Activated CD4-positive, alpha-beta memory T cell treated with anti-CD3 and anti-CD28 coated beads, Interleukin-2, amount 10 ng/mL, durations not matched to agents 7 days and 5 days (primary cell): ENCODE data around the gene TSHR. TPM values are rescaled to one million over a fixed set of nuclear protein-coding genes. Genes with fewer than 3 reads are reported as not detected.

ENCODE experiments used
- CTCF ChIA-PET: fragments of 350-600 bp; sonication (Branson Sonifier 250); formaldehyde crosslinking; loops from one replicate; lab custom pipeline; 2021; ENCODE audit warnings: antibody characterized with exemption, inconsistent platforms; lab: Charles Lee
- POLR2A ChIA-PET: fragments of 350-600 bp; sonication (Branson Sonifier 250); formaldehyde crosslinking; loops from one replicate; lab custom pipeline; 2021; ENCODE audit warnings: antibody characterized with exemption; lab: Charles Lee
- DNase-seq: peaks from one replicate; pipeline ENCODE4 v3.0.0-alpha.2; 2020
- H3K27ac Mint-ChIP-seq: one replicate; pipeline ENCODE4 v1.8.0; 2021; ENCODE audit warnings: mild to moderate bottlenecking, mixed read lengths
- H3K27me3 Mint-ChIP-seq: one replicate; pipeline ENCODE4 v1.8.0; 2021; ENCODE audit warnings: mixed read lengths
- H3K36me3 Mint-ChIP-seq: one replicate; pipeline ENCODE4 v1.8.0; 2021; ENCODE audit warnings: low read depth, mixed read lengths
- H3K4me1 Mint-ChIP-seq: one replicate; pipeline ENCODE4 v1.8.0; 2021; ENCODE audit warnings: mixed read lengths
- H3K4me3 Mint-ChIP-seq: one replicate; pipeline ENCODE4 v1.8.0; 2021; ENCODE audit warnings: mild to moderate bottlenecking, mixed read lengths
- H3K9me3 Mint-ChIP-seq: one replicate; pipeline ENCODE4 v1.8.0; 2021; ENCODE audit warnings: mixed read lengths
- total RNA-seq, 2 experiments: library from RNA; stranded (reverse); gene quantifications; one replicate each; pipeline ENCODE4 v1.2.3, GENCODE V29; 2021

The TSHR gene
- total RNA-seq, 2 experiments from 2014 or later: 0.70 to 1.6 TPM

GRCh38 chr14:80978403-80978802 is 23.0 kb downstream of the TSHR start:
- peaks cover 55% of the 10 kb centered on the region for H3K4me1 Mint-ChIP-seq
- H3K4me3 Mint-ChIP-seq: no peak overlapping the region
- peak overlapping the region; percentile 87 for H3K27ac Mint-ChIP-seq
- CTCF ChIA-PET: interaction anchor here (0.7 to 6.8 kb wide), 10 partner anchors 10 to 192 kb away, joined by 3 to 66 read pairs (median 4); no protein-coding TSS in a partner anchor
- peaks cover 7% of the 10 kb centered on the region for H3K36me3 Mint-ChIP-seq
- H3K27me3 Mint-ChIP-seq: peaks cover 8% of the 10 kb centered on the region
- peak; percentile 62 for DNase-seq
- POLR2A ChIA-PET: interaction anchor here (1.2 to 2.1 kb wide), 9 partner anchors 9 to 242 kb away, joined by 3 to 30 read pairs (median 6); partner anchors contain the start of genes CEP128, GTF2A1 and TSHR
- no peaks in the 10 kb centered on the region for H3K9me3 Mint-ChIP-seq

GRCh38 chr14:80979951-80980350 is 24.5 kb downstream of the TSHR start:
- peaks cover 44% of the 10 kb centered on the region for H3K4me1 Mint-ChIP-seq
- H3K9me3 Mint-ChIP-seq: no peaks in the 10 kb centered on the region
- POLR2A ChIA-PET: no interaction called here
- no peak overlapping the region for H3K27ac Mint-ChIP-seq
- H3K27me3 Mint-ChIP-seq: peaks cover 5% of the 10 kb centered on the region
- CTCF ChIA-PET: interaction anchor here (0.7 to 6.8 kb wide), 2 partner anchors 8 kb away, joined by 3 to 66 read pairs; no protein-coding TSS in a partner anchor
- H3K4me3 Mint-ChIP-seq: no peak overlapping the region
- peaks cover 7% of the 10 kb centered on the region for H3K36me3 Mint-ChIP-seq
- DNase-seq: no peak

GRCh38 chr14:80981156-80981555 is 25.7 kb downstream of the TSHR start:
- H3K9me3 Mint-ChIP-seq: no peaks in the 10 kb centered on the region
- no peak for DNase-seq
- peaks cover 7% of the 10 kb centered on the region for H3K36me3 Mint-ChIP-seq
- H3K4me1 Mint-ChIP-seq: peaks cover 50% of the 10 kb centered on the region
- no peak overlapping the region for H3K27ac Mint-ChIP-seq
- CTCF ChIA-PET: interaction anchor here (1.2 kb wide), 1 partner anchor 27 kb away, joined by 3 read pairs; no protein-coding TSS in a partner anchor
- no peak overlapping the region for H3K4me3 Mint-ChIP-seq
- POLR2A ChIA-PET: no interaction called here
- peaks cover 1% of the 10 kb centered on the region for H3K27me3 Mint-ChIP-seq

GRCh38 chr14:80981673-80982072 is 26.3 kb downstream of the TSHR start:
- Mint-ChIP-seq H3K4me1 (peaks cover 47% of the 10 kb centered on the region), H3K36me3 (peaks cover 2% of the 10 kb centered on the region), H3K9me3 (no peaks in the 10 kb centered on the region), H3K27me3 (no peaks in the 10 kb centered on the region), H3K4me3 (no peak overlapping the region), H3K27ac (no peak overlapping the region)
- ChIA-PET CTCF (interaction anchor here (1.2 kb wide), 1 partner anchor 28 kb away, joined by 3 read pairs; no protein-coding TSS in a partner anchor), POLR2A (no interaction called here)
- DNase-seq: no peak

- Mint-ChIP-seq H3K9me3 (no peaks in the 10 kb centered on the region), H3K4me1 (peaks cover 37% of the 10 kb centered on the region), H3K36me3 (no peaks in the 10 kb centered on the region), H3K4me3 (no peak overlapping the region), H3K27ac (no peak overlapping the region), H3K27me3 (no peaks in the 10 kb centered on the region)
- ChIA-PET POLR2A (no interaction called here), CTCF (interaction anchor here (0.9 kb wide), 1 partner anchor 182 kb away, joined by 3 read pairs; no protein-coding TSS in a partner anchor)
- no peak for DNase-seq
Measured at GRCh38 chr14:80982711-80983110, 27.3 kb downstream of the TSHR start.

- ChIA-PET POLR2A (interaction anchor here (1.4 to 3.5 kb wide), 4 partner anchors 9 to 231 kb away, joined by 6 to 22 read pairs (median 8); partner anchors contain the start of gene TSHR), CTCF (interaction anchor here (0.6 to 7.5 kb wide), 32 partner anchors 9 to 533 kb away, joined by 3 to 188 read pairs (median 4); partner anchors contain the start of genes CEP128, GTF2A1 and TSHR)
- Mint-ChIP-seq H3K27me3 (peaks cover 5% of the 10 kb centered on the region), H3K4me1 (peaks cover 11% of the 10 kb centered on the region), H3K36me3 (no peaks in the 10 kb centered on the region), H3K27ac (no peak overlapping the region), H3K4me3 (no peak overlapping the region), H3K9me3 (no peaks in the 10 kb centered on the region)
- DNase-seq: peak; percentile 71
Measured at GRCh38 chr14:80987235-80988032, 32.0 kb downstream of the TSHR start.

GRCh38 chr14:80988192-80988591 is 32.8 kb downstream of the TSHR start:
- no peak overlapping the region for H3K4me3 Mint-ChIP-seq
- DNase-seq: no peak
- ChIA-PET POLR2A (interaction anchor here (1.5 to 3.5 kb wide), 4 partner anchors 29 to 231 kb away, joined by 6 to 22 read pairs (median 7); partner anchors contain the start of gene TSHR), CTCF (interaction anchor here (0.6 to 7.5 kb wide), 11 partner anchors 10 to 193 kb away, joined by 3 to 188 read pairs (median 6); partner anchors contain the start of gene TSHR)
- H3K36me3 Mint-ChIP-seq: no peaks in the 10 kb centered on the region
- H3K27me3 Mint-ChIP-seq: peaks cover 7% of the 10 kb centered on the region
- H3K27ac Mint-ChIP-seq: no peak overlapping the region
- no peaks in the 10 kb centered on the region for H3K9me3 Mint-ChIP-seq
- H3K4me1 Mint-ChIP-seq: peaks cover 11% of the 10 kb centered on the region

GRCh38 chr14:80988735-80989429 is 33.5 kb downstream of the TSHR start:
- Mint-ChIP-seq H3K27me3 (peaks cover 7% of the 10 kb centered on the region), H3K4me1 (peaks cover 13% of the 10 kb centered on the region), H3K9me3 (no peaks in the 10 kb centered on the region), H3K27ac (no peak overlapping the region), H3K36me3 (no peaks in the 10 kb centered on the region), H3K4me3 (no peak overlapping the region)
- DNase-seq: no peak
- ChIA-PET CTCF (interaction anchor here (0.6 to 7.5 kb wide), 10 partner anchors 9 to 476 kb away, joined by 3 to 188 read pairs (median 8); partner anchors contain the start of gene TSHR), POLR2A (interaction anchor here (1.2 to 3.5 kb wide), 4 partner anchors 34 to 232 kb away, joined by 3 to 22 read pairs (median 6); partner anchors contain the start of genes GTF2A1 and TSHR)

GRCh38 chr14:80992580-80992979 is 37.2 kb downstream of the TSHR start:
- no peak for DNase-seq
- CTCF ChIA-PET: interaction anchor here (0.8 to 1.4 kb wide), 2 partner anchors 177 to 472 kb away, joined by 3 read pairs; no protein-coding TSS in a partner anchor

GRCh38 chr14:80996049-80996901 is 40.9 kb downstream of the TSHR start:
- ChIA-PET CTCF (interaction anchor here (0.6 to 2.8 kb wide), 25 partner anchors 11 to 468 kb away, joined by 3 to 35 read pairs (median 4); partner anchors contain the start of gene TSHR), POLR2A (interaction anchor here (0.6 to 1.6 kb wide), 3 partner anchors 174 to 500 kb away, joined by 3 to 4 read pairs (median 4); no protein-coding TSS in a partner anchor)
- peak; percentile 24 for DNase-seq
- Mint-ChIP-seq H3K36me3 (no peaks in the 10 kb centered on the region), H3K9me3 (no peaks in the 10 kb centered on the region), H3K27me3 (peaks cover 35% of the 10 kb centered on the region), H3K4me3 (no peak overlapping the region), H3K4me1 (peaks cover 7% of the 10 kb centered on the region), H3K27ac (no peak overlapping the region)

More at GRCh38 chr14:80992580-80992979, 37.2 kb downstream of the TSHR start:
- Mint-ChIP-seq H3K36me3 (no peaks in the 10 kb centered on the region), H3K9me3 (no peaks in the 10 kb centered on the region), H3K4me3 (no peak overlapping the region), H3K27ac (no peak overlapping the region), H3K27me3 (peaks cover 20% of the 10 kb centered on the region), H3K4me1 (peaks cover 7% of the 10 kb centered on the region)
- POLR2A ChIA-PET: no interaction called here

- Mint-ChIP-seq H3K27me3 (peaks cover 25% of the 10 kb centered on the region), H3K4me1 (peaks cover 6% of the 10 kb centered on the region), H3K9me3 (no peaks in the 10 kb centered on the region), H3K36me3 (no peaks in the 10 kb centered on the region), H3K4me3 (no peak overlapping the region), H3K27ac (no peak overlapping the region)
- no peak for DNase-seq
- CTCF ChIA-PET: interaction anchor here (0.9 to 1.2 kb wide), 2 partner anchors 15 to 162 kb away, joined by 3 read pairs; no protein-coding TSS in a partner anchor
- POLR2A ChIA-PET: no interaction called here
Measured at GRCh38 chr14:81001447-81001846, 46.0 kb downstream of the TSHR start.
